Hepatocyte (in vitro differentiated cells): ENCODE data around the gene RBM47.

ENCODE experiments used
- CTCF ChIP-seq: fragments of 200-600 bp; sonication (generic); IDR thresholded peaks from 2 replicates; pipeline ENCODE4 v1.5.1; 2016; ENCODE audit warnings: antibody characterized with exemption, mild to moderate bottlenecking; ENCODE audit not compliant: poor library complexity
- EZH2 ChIP-seq: fragments of 200-600 bp; sonication (generic); IDR thresholded peaks from 2 replicates; pipeline ENCODE4 v1.6.1; 2016; ENCODE audit warnings: antibody characterized with exemption, mild to moderate bottlenecking, borderline replicate concordance
- EZH2phosphoT487 ChIP-seq: fragments of 200-600 bp; sonication (generic); IDR thresholded peaks from one replicate; pipeline ENCODE4 v1.6.1; 2018; ENCODE audit warnings: antibody characterized with exemption, mild to moderate bottlenecking, low read depth, moderate library complexity; ENCODE audit not compliant: unreplicated experiment, severe bottlenecking

- TF ChIP-seq CTCF = no peak
- no peak for TF ChIP-seq EZH2phosphoT487
- TF ChIP-seq EZH2 = no peak
These were observed 216.5 kb downstream of the RBM47 start for GRCh38 chr4:40412866-40413795.
